Loucy (cell line): Measurements from ENCODE around the gene ZMPSTE24.

Experiments used
- EZH2phosphoT487 ChIP-seq: fragments of 200-600 bp; IDR thresholded peaks from 2 replicates; pipeline ENCODE4 v1.6.1; 2018; ENCODE audit warnings: antibody characterized with exemption, mild to moderate bottlenecking, moderate library complexity, borderline replicate concordance
- TF ChIP-seq, protein P1 (sequence below): fragments of 200-600 bp; sonication (generic); conservative IDR thresholded peaks from 2 replicates; pipeline ENCODE4 v1.5.1; 2014; ENCODE audit warnings: mild to moderate bottlenecking, antibody characterized with exemption, low read length

DNA sequence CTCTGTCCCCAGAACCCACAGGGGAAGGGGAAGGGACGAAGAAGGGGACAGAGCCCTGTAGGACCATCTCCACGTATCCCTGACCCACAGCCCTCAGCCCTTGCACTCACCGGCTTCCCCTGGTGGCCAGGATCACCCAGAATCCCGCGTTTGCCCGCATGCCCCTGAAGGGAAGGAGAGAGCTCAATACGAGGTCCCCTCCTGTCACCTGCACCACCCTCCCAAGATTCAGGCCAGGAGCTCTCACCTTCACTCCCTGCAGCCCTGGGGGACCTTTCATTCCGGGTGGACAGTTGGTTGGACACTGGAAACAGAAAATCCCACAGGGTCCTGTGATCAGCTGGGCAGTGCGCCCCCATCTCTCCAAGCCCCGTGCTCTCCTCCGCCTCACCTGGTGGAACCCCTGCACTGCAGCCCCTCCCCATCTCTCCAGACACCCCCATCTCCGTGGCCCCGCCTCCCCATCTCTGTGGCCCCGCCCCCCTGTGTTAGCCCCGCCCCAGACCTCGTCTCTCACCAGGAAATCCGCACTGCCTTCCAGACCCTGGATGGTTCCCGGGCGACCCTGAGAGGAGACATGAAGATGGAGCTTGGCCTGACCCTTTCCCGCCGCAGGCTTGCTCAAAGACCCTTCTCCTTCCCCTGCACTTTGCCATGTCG, 53.1 kb downstream of the ZMPSTE24 start:
- TF ChIP-seq, protein P1, sequence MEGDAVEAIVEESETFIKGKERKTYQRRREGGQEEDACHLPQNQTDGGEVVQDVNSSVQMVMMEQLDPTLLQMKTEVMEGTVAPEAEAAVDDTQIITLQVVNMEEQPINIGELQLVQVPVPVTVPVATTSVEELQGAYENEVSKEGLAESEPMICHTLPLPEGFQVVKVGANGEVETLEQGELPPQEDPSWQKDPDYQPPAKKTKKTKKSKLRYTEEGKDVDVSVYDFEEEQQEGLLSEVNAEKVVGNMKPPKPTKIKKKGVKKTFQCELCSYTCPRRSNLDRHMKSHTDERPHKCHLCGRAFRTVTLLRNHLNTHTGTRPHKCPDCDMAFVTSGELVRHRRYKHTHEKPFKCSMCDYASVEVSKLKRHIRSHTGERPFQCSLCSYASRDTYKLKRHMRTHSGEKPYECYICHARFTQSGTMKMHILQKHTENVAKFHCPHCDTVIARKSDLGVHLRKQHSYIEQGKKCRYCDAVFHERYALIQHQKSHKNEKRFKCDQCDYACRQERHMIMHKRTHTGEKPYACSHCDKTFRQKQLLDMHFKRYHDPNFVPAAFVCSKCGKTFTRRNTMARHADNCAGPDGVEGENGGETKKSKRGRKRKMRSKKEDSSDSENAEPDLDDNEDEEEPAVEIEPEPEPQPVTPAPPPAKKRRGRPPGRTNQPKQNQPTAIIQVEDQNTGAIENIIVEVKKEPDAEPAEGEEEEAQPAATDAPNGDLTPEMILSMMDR: peak; percentile 33; the same call in 1 of the 2 replicates
- no peak for TF ChIP-seq EZH2phosphoT487
